GM19395 (cell line): ENCODE data around the gene PRR33.
"Not testable (repeated sequence)": the region's sequence is repeated elsewhere in the genome, so short reads cannot be mapped to it uniquely, and the experiment has no call there.

Experiments used
- ATAC-seq: cut with Tn5 transposase; IDR thresholded peaks from one replicate; pipeline ENCODE4 v1.9.1; 2021; ENCODE audit warnings: mild to moderate bottlenecking, moderate library complexity; ENCODE audit not compliant: unreplicated experiment

PRR33 gene

DNA sequence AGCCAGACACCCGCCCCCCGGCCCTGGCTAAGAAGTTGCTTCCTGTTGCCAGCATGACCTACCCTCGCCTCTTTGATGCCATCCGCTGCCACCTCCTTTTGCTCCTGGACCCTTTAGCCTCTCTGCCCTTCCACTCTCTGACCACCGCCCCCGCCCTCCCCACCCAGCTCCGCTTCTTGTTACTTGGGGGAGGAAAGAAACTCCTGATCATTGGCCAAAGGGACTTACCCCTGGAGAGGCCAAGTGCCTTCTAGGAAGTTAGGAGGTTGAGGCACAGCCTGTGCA lies at the start of gene PRR33:
Gene PRR33, minus strand, starts transcription at position 65 of the 285 bp plus-strand sequence. CDS start 1,311 bp downstream, outside the sequence.
- no peak for ATAC-seq

DNA sequence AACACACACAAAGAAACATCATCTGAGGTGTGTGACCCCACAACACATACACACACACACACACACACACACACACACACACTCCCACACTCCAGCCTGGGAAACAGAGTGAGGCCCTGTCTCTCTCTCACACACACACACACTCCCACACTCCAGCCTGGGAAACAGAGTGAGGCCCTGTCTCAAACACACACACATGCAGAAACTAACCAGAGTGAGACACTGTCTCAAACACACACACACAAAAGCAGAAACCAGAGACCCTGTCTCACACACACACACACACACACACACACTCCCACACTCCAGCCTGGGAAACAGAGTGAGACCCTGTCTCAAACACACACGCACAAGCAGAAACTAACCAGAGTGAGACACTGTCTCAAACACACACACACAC lies 48.1 kb upstream of the PRR33 start:
- ATAC-seq = not testable (repeated sequence)

DNA sequence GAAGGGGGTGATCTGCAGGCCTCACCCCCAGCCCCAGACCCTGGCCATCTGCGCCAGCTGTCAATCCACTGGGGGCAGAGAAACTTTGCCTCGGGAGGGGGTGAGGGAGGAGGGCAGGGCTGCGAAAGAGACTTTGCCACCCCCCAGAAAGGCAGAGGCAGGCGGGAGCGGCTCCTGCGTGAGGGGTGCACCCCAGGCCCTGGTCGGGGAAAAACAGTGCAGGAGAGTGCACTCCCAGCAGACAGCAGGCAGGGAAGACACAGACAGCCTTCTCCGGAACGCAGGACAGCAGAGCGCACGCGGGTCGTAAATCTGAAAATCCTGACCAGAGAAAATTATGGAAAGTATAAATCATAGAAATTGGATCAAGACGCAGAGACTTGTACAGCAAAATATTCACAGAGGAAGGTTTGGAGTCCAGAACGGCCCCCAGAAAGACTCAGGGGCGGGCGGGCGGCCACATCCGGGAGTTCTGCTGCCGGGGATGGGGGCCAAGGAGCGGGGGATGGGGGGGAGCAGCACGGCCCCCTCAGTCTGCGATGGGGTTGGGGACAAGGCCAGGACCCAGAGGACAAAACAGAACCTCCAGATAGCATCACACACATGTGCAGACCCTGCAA lies 47.4 kb upstream of the PRR33 start:
- ATAC-seq = no peak

- no peak for ATAC-seq
Observed at GRCh38 chr11:1938343-1939005, 46.8 kb upstream of the PRR33 start.

- ATAC-seq = no peak
Observed at GRCh38 chr11:1937616-1938342, 46.1 kb upstream of the PRR33 start.

GRCh38 chr11:1936781-1937615 lies 45.3 kb upstream of the PRR33 start:
- no peak for ATAC-seq

DNA sequence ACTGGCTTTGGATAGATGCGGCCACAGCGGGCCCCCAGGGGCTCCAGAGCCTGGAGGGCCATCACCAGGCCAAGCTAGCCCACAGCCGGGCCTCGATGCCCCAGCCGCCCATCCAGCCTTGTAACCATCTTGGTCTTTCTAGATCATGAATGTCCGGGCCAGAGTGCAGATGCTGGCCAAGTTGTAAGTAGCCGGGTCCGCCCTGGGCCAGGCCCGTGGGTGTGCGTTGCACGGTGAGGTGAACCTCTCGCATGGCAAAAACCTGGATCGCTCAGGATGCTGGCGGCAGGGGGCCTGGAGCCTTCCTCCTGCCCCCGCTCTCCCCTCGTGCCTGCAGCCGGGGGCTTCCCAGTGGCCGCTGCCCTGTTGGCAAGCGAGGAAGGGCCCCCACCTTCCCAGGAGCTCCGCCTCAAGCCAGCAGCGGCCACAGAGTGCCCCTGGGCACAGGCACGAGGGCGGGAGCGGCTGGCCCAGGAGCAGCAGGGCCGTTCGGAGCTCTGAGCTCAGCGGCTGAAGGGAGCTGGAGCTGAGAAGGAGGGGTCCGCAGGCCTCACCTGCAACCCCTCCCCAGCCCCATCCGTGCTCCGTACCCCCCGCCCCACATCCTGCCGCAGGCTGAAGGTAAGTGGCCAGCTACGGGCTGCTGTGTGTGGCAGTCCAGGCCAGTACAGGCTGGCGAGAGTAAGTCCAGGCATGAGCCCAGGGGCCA lies 44.5 kb upstream of the PRR33 start:
- no peak for ATAC-seq

DNA sequence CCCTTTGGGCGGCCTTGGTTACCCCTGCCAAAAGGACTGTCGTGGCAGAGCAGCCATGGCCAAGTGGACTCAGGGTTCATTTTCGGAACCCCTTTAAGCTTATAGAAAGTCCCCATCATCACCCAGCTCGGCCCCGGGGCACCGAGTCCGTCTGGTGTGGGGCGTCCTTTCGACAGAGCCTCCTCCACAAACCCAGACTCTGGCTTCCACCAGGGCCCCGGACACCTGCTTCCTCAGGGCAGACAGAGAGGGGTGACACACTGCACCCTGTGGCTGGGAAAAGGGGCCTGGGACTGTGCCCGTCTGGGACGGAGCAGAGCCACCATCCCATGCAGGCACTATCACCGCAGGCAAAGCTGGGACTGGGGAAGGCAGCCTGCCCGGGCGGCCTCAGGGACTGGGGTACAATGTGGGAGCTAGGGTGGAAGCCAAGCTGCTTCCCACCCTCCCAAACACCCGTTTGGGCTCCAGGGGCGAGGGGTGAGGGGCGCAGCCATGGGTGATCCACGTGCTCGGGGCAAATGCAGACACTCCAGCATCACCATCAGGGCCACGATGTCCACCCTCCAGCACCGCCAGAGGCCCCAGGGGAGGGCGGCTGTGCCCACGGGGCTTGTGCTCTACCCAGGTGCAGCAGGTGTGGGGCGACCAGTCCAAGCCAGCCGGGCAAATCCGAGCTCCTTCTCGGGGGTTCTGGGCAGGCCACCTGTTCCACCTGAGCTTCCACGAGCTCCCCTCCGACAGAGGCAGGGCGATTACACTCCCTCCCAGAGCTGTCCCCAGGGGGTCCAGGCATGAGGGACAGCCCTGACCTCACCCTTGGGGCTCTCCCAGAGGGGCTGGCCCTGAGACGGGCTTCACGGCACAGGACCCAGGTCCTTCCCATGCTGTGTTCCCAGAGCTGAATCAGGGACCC lies 43.7 kb upstream of the PRR33 start:
- no peak for ATAC-seq

- no peak for ATAC-seq
Observed at GRCh38 chr11:1934335-1935155, 42.9 kb upstream of the PRR33 start.

GRCh38 chr11:1933416-1934334 lies 42.0 kb upstream of the PRR33 start:
- ATAC-seq = no peak

DNA sequence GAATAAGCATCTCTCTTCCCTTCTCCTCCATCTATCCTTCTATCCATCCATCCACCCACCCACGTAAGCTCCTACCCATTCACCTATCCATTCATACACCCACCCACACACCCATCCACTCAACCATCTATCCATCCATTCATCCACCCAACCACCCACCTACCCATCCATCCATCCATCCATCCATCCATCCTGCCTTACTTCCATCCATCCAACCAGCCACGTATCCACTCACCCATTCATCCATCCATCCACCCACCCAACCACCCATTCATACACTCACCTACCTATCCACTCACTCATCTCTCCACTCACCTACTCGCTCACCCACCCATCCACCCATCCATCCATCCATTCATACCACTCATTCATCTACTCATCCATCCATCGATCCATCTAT lies 41.0 kb upstream of the PRR33 start:
- ATAC-seq = no peak

- no peak for ATAC-seq
Observed at GRCh38 chr11:1932105-1932480, 40.4 kb upstream of the PRR33 start.

- no peak for ATAC-seq
Observed at GRCh38 chr11:1931341-1932104, 39.8 kb upstream of the PRR33 start.

GRCh38 chr11:1930462-1930830 lies 38.8 kb upstream of the PRR33 start:
- no peak for ATAC-seq

- no peak for ATAC-seq
Observed at GRCh38 chr11:1929621-1930461, 38.1 kb upstream of the PRR33 start.

- ATAC-seq = no peak
Observed at GRCh38 chr11:1928891-1929541, 37.3 kb upstream of the PRR33 start.
